K562 treated with DMSO at 1 percent for 24 hours (cell line): ENCODE results near the gene LZTS2. TPM values are rescaled to one million over a fixed set of nuclear protein-coding genes. Genes with fewer than 3 reads are reported as not detected.

Source experiments
- total RNA-seq: library from RNA; unstranded; fragments of 300-600 nt; gene quantifications from 2 replicates; pipeline ENCODE4 v1.2.3, GENCODE V29; 2022; ENCODE audit warnings: low read depth; ENCODE audit not compliant: insufficient read depth

LZTS2 gene, protein sequence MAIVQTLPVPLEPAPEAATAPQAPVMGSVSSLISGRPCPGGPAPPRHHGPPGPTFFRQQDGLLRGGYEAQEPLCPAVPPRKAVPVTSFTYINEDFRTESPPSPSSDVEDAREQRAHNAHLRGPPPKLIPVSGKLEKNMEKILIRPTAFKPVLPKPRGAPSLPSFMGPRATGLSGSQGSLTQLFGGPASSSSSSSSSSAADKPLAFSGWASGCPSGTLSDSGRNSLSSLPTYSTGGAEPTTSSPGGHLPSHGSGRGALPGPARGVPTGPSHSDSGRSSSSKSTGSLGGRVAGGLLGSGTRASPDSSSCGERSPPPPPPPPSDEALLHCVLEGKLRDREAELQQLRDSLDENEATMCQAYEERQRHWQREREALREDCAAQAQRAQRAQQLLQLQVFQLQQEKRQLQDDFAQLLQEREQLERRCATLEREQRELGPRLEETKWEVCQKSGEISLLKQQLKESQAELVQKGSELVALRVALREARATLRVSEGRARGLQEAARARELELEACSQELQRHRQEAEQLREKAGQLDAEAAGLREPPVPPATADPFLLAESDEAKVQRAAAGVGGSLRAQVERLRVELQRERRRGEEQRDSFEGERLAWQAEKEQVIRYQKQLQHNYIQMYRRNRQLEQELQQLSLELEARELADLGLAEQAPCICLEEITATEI
- total RNA-seq: 57.4 and 59.9 TPM in 2 replicates

DNA sequence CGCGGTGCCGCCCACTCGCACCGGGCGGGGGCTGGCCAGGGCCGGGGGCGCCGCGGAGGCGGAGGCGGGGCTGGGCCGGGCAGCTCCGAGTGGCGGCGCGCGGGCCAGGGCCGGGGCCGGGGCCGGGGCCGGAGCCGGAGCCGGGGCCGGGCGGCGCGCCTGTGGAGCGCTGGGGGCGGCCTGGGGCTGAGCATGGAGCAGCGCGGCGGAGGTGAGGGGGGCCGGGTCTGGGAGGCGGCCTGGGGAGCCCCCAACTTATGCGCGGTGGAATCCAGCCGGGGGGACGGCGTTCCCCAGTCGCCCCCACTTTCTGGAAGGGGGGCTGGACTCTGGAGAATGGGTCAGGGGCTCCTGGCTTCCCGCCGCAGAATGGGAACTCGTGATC is at the start of gene LZTS2:
LZTS2 (plus strand) TSS at position 67 of the 385 bp plus-strand sequence. CDS start 2,731 bp downstream, outside the sequence.

DNA sequence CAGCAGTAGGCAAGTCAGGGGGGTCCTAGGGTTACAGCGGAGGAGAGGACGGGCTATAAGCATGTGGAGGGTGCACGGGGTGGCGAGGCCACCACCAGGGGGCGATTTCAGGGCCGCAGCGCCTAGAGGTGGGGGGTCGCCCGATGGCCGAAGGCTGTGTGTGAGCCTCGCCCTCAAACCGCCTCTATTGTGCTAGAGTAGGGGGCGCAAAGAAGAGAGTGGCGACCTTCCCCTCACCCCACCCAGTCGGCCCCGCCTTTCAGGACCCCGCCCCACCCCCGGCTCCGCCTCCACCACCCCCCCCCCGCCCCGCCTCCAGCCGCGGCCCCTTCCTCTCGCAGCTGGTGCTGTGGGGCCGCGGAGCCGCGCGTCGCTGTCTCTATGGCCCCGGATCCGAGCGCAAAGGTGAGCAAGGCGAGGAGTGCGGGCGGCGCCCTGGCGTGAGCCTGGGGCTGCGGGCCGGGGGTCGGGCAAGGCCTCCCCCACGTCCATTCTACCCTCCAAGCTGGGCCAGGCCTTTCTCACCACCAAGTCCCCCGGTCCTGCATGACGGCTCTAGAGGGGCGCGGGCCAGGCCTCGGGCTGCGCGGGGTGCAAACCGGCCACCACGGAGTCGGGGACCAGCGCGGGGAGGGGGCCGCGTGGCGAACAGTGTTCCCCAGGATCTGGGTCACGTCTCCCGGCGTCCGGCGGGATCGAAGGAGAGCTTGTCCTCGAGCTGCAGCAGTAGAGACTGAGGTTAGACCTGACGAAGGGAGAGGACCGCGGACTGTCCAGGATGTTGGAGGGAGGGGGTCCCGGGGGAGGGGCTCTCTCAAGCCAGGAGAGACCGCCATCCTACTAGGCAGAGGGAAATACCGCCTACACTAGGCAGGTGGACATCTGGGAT is 30.2 kb upstream of the LZTS2 start, which contains the start of gene SEMA4G:
SEMA4G (plus strand) TSS at position 318 of the 889 bp plus-strand sequence. CDS start 3,409 bp downstream, outside the sequence.

DNA sequence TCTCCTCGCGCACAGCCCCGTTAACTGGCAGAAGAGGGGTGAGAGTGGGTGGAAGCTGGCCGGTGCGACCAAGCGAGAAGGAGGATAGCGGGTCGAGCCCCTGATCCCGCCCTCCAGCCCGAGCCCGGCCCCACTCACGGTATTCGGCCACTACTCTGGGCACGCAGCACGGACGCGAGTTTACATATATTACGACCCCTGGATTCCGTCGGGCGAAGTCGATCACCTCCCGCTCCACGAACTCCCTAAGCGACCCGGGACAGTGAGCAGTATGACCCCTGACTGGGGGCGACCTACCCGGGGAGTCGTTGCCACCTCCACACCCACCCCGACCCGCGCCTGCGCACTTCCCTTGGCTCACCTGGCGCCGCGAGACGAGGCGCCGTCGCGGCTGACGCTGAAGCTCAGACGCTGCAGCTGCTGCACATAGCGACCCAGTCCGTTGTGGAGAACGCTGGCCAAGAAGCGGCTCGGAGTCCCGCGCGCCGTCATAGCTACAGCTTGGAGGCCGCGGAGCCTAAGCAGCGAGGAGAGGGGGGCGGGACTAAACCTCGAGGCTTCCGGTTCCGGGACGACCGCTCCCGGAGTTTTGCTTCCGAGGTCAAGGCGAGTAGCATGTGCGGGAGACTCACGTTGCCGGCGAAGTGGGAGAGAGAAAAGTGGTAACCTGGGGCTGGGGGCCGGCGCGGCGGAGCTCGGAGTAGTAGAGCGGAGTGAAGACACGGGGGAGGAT is 12.5 kb upstream of the LZTS2 start, which contains the start of the genes MRPL43 and TWNK:
MRPL43 (minus strand) TSS at position 546 of the 733 bp plus-strand sequence; CDS start at position 492, 54 bp downstream.
TWNK (plus strand) TSS at position 592 of the 733 bp plus-strand sequence. CDS start 668 bp downstream, outside the sequence.

DNA sequence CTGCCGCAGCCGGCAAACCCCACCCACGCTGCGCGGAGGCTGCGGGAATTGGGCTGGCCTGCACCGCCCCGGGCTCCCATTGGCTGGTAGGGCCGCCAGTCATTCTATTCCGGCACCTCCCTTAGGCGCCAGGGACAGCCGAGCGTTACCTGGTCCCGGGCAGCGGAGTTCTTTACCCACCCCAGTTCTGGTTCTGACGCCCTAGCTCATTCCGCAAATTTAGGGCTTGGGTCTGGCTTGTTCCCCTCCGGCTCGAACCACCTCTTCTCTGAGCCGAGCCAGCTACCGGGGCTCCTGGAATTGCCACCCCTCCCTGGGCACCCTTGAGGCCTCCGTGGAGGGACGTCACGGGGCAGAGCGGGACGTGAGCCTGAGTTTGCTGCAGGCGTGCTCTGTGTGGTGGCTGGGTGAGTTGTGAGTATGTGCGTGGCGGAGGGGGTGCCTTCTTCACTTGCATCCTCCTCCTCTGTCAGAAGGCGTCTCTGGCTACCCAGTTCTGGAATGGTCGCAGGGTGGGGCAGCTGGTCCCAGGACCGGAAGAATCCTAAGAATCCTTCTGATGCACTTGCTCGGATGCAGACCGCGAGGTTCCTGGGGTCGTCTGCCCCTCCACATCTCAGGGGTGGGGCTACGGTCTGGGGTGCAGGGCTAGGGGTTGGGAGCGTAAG is 31.7 kb downstream of the LZTS2 start, which contains the start of the genes PDZD7 and SFXN3:
PDZD7 (minus strand) TSS at position 2 of the 668 bp plus-strand sequence. CDS start 910 bp downstream, outside the sequence.
SFXN3 (plus strand) TSS at position 107 of the 668 bp plus-strand sequence. CDS start 3,461 bp downstream, outside the sequence.

Other genes with a start within 250 kb of the LZTS2 start
- 6.8 and 9.2 TPM in 2 replicates for gene SLF2, start 86.8 kb upstream of the LZTS2 start, total RNA-seq
- 1.7 and 2.2 TPM in 2 replicates for gene SEMA4G, start 30.3 kb upstream of the LZTS2 start, total RNA-seq
- gene MRPL43, start 12.3 kb upstream of the LZTS2 start, total RNA-seq: 60.4 and 67.9 TPM in 2 replicates
- gene TWNK, start 12.3 kb upstream of the LZTS2 start, total RNA-seq: 5.5 and 5.6 TPM in 2 replicates
- 0.71 and 0.83 TPM in 2 replicates for gene PDZD7, start 31.3 kb downstream of the LZTS2 start, total RNA-seq
- 1.6 and 2.2 TPM in 2 replicates for gene SFXN3, start 31.4 kb downstream of the LZTS2 start, total RNA-seq
- 26.7 and 31.9 TPM in 2 replicates for gene KAZALD1, start 62.2 kb downstream of the LZTS2 start, total RNA-seq
- gene TLX1, start 131.5 kb downstream of the LZTS2 start, total RNA-seq: 0.63 and 2.0 TPM in 2 replicates
- not detected in 2 replicates for gene LBX1, start 229.7 kb downstream of the LZTS2 start, total RNA-seq